Measurements from ENCODE around the gene CTNNBL1.

GRCh38 chr20:37700301-37700700 is 6.5 kb downstream of the CTNNBL1 start:
- TF ChIP-seq POLR2A (IDR thresholded peaks at IDR 0.05; ENCODE audit: extremely low read depth, insufficient read length) (no peak), CTCF (IDR thresholded peaks at IDR 0.05; ENCODE audit: low read depth, low read length) (no peak)
- TF ChIP-seq, protein P1, sequence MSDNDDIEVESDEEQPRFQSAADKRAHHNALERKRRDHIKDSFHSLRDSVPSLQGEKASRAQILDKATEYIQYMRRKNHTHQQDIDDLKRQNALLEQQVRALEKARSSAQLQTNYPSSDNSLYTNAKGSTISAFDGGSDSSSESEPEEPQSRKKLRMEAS (IDR thresholded peaks at IDR 0.05; ENCODE audit: low read depth, low read length) = no peak

All from NB4 (cell line).